WTC11 (cell line): ENCODE data around the gene PPP4R4. TPM values are rescaled to one million over a fixed set of nuclear protein-coding genes. Genes with fewer than 3 reads are reported as not detected.

Experiments used
- ATAC-seq: fragments of 200-7000 bp; cut with Tn5 transposase; 2 replicates; pipeline ENCODE4 v1.10.0; 2021; ENCODE audit warnings: mild to moderate bottlenecking, moderate library complexity
- CTCF ChIA-PET: fragments of 300-600 bp; sonication (Branson Sonifier 250); formaldehyde crosslinking; loops from one replicate; lab custom pipeline; 2021; ENCODE audit warnings: antibody characterized with exemption; lab: Charles Lee
- POLR2A ChIA-PET: fragments of 350-600 bp; sonication (Branson Sonifier 250); formaldehyde crosslinking; loops from one replicate; lab custom pipeline; 2021; ENCODE audit warnings: antibody characterized with exemption; lab: Charles Lee
- DNase-seq: peaks from one replicate; pipeline ENCODE4 v3.0.0; 2021; ENCODE audit warnings: low spot score
- H3K27ac Mint-ChIP-seq: 2 replicates; pipeline ENCODE4 v1.8.0; 2021; ENCODE audit warnings: mixed read lengths
- H3K27me3 Mint-ChIP-seq: 2 replicates; pipeline ENCODE4 v1.8.0; 2021; ENCODE audit warnings: low read depth, mild to moderate bottlenecking, moderate library complexity, mixed read lengths
- H3K36me3 Mint-ChIP-seq: 2 replicates; pipeline ENCODE4 v1.8.0; 2021; ENCODE audit warnings: mixed read lengths
- H3K4me1 Mint-ChIP-seq: 2 replicates; pipeline ENCODE4 v1.8.0; 2022; ENCODE audit warnings: mixed read lengths
- H3K4me3 Mint-ChIP-seq: 2 replicates; pipeline ENCODE4 v1.8.0; 2021; ENCODE audit warnings: mild to moderate bottlenecking, moderate library complexity, mixed read lengths
- H3K9me3 Mint-ChIP-seq: 2 replicates; pipeline ENCODE4 v1.8.0; 2021; ENCODE audit warnings: mixed read lengths
- ATF2 ChIP-seq: sonication (generic); formaldehyde crosslinking; IDR thresholded peaks from 2 replicates; pipeline ENCODE4 v1.8.1; 2022; ENCODE audit warnings: low read depth, missing genetic modification reagents, borderline replicate concordance
- ATF6 ChIP-seq: sonication (generic); formaldehyde crosslinking; IDR thresholded peaks from 2 replicates; pipeline ENCODE4 v1.8.1; 2023; ENCODE audit warnings: mild to moderate bottlenecking, missing genetic modification reagents
- CREM ChIP-seq: sonication (generic); formaldehyde crosslinking; IDR thresholded peaks from 2 replicates; pipeline ENCODE4 v1.8.1; 2022; ENCODE audit warnings: mild to moderate bottlenecking, missing genetic modification reagents, moderate library complexity
- CTCF ChIP-seq: fragments of 200-600 bp; IDR thresholded peaks from 2 replicates; pipeline ENCODE4 v1.8.0; 2022; ENCODE audit warnings: antibody characterized with exemption
- E2F1 ChIP-seq: sonication (generic); formaldehyde crosslinking; IDR thresholded peaks from 2 replicates; pipeline ENCODE4 v1.8.0; 2022; ENCODE audit warnings: mild to moderate bottlenecking, missing genetic modification reagents
- E2F5 ChIP-seq: sonication (generic); formaldehyde crosslinking; IDR thresholded peaks from 2 replicates; pipeline ENCODE4 v1.8.1; 2022; ENCODE audit warnings: mild to moderate bottlenecking, moderate library complexity, missing genetic modification reagents
- EMX1 ChIP-seq: fragments of 250-450 bp; sonication (Bioruptor Pico); IDR thresholded peaks from 2 replicates; pipeline ENCODE4 v1.8.0; 2021; ENCODE audit warnings: mild to moderate bottlenecking
- MYBL2 ChIP-seq: sonication (generic); formaldehyde crosslinking; IDR thresholded peaks from 2 replicates; pipeline ENCODE4 v1.8.1; 2023; ENCODE audit warnings: mild to moderate bottlenecking, moderate library complexity, missing genetic modification reagents
- SOX15 ChIP-seq: fragments of 250-450 bp; sonication (Bioruptor Pico); IDR thresholded peaks from 2 replicates; pipeline ENCODE4 v1.9.0; 2021; ENCODE audit warnings: mild to moderate bottlenecking
- ZNF138 ChIP-seq: sonication (generic); formaldehyde crosslinking; conservative IDR thresholded peaks from 2 replicates; pipeline ENCODE4 v1.8.1; 2022; ENCODE audit warnings: mild to moderate bottlenecking, moderate library complexity, missing genetic modification reagents
- ZNF232 ChIP-seq: sonication (generic); formaldehyde crosslinking; IDR thresholded peaks from 2 replicates; pipeline ENCODE4 v1.8.0; 2022; ENCODE audit warnings: mild to moderate bottlenecking, missing genetic modification reagents
- total RNA-seq: library from RNA; stranded (reverse); gene quantifications from 3 replicates; pipeline ENCODE4 v1.2.3, GENCODE V29; 2021
- TF ChIP-seq, protein P1 (sequence below): sonication (generic); formaldehyde crosslinking; IDR thresholded peaks from 2 replicates; pipeline ENCODE4 v1.8.1; 2023; ENCODE audit warnings: mild to moderate bottlenecking, missing genetic modification reagents
- TF ChIP-seq, protein P2 (sequence below): fragments of 250-450 bp; sonication (Bioruptor Pico); conservative IDR thresholded peaks from 2 replicates; pipeline ENCODE4 v1.9.0; 2021; ENCODE audit warnings: mild to moderate bottlenecking

Gene PPP4R4
- total RNA-seq, 1 experiment from 2014 or later = 9.6 TPM

GRCh38 chr14:94158239-94158883 is 15.8 kb upstream of the PPP4R4 start (continued):
- TF ChIP-seq ATF6 = no peak
- TF ChIP-seq ZNF138 (CRISPR knock-in tag) = no peak
- TF ChIP-seq CTCF = no peak

GRCh38 chr14:94161058-94161457 is 13.1 kb upstream of the PPP4R4 start:
- peaks cover 4% of the 10 kb centered on the region for H3K27me3 Mint-ChIP-seq
- ChIA-PET POLR2A (interaction anchor here (1.1 kb wide), 1 partner anchor 9 kb away, joined by 3 read pairs; no protein-coding TSS in a partner anchor), CTCF (interaction anchor here (1.0 kb wide), 1 partner anchor 19 kb away, joined by 3 read pairs; no protein-coding TSS in a partner anchor)
- DNase-seq (no peak), ATAC-seq (no peak)
- TF ChIP-seq ATF2 (no peak), ZNF232 (CRISPR knock-in tag) (no peak), EMX1 (CRISPR knock-in tag) (no peak)
- H3K4me1 Mint-ChIP-seq = peaks cover 20% of the 10 kb centered on the region
- H3K9me3 Mint-ChIP-seq = peaks cover 5% of the 10 kb centered on the region
- H3K36me3 Mint-ChIP-seq = peaks cover 2% of the 10 kb centered on the region; the same call in 1 of the 2 replicates
- no peak overlapping the region for H3K27ac Mint-ChIP-seq
- H3K4me3 Mint-ChIP-seq = no peak overlapping the region

DNA sequence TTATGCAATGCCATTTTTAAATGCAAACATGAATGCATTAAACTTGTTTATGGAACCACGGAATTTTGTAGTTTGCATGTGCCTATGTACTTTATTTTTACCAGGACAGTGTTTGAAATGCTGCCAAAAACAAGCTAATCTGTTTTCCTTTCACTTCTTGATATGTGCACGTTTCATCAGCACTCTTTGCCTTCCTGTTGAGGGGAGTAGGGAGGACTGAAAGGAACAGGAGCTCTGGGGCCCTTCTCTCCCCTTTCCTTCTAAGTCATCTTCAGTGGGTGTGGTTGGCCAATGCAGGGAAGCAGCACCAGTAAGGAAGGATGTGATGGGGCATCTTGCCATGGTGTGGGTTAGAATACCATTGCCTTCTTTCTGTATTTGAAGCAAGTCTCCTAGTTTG is 12.1 kb upstream of the PPP4R4 start:
- Mint-ChIP-seq H3K27me3 (peaks cover 4% of the 10 kb centered on the region), H3K4me3 (no peak overlapping the region), H3K4me1 (peaks cover 20% of the 10 kb centered on the region), H3K27ac (no peak overlapping the region), H3K9me3 (no peaks in the 10 kb centered on the region), H3K36me3 (no peaks in the 10 kb centered on the region)
- ChIA-PET POLR2A (interaction anchor here (1.1 kb wide), 1 partner anchor 8 kb away, joined by 3 read pairs; no protein-coding TSS in a partner anchor), CTCF (interaction anchor here (1.0 to 1.2 kb wide), 2 partner anchors 18 to 25 kb away, joined by 3 to 6 read pairs; no protein-coding TSS in a partner anchor)
- no peak for DNase-seq
- no peak for TF ChIP-seq E2F1
- TF ChIP-seq MYBL2 = no peak
- no peak for TF ChIP-seq E2F5
- no peak for TF ChIP-seq SOX15 (CRISPR knock-in tag)
- TF ChIP-seq, protein P1, sequence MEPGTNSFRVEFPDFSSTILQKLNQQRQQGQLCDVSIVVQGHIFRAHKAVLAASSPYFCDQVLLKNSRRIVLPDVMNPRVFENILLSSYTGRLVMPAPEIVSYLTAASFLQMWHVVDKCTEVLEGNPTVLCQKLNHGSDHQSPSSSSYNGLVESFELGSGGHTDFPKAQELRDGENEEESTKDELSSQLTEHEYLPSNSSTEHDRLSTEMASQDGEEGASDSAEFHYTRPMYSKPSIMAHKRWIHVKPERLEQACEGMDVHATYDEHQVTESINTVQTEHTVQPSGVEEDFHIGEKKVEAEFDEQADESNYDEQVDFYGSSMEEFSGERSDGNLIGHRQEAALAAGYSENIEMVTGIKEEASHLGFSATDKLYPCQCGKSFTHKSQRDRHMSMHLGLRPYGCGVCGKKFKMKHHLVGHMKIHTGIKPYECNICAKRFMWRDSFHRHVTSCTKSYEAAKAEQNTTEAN (CRISPR knock-in tag) = no peak
- no peak for TF ChIP-seq CREM (CRISPR knock-in tag)
- TF ChIP-seq, protein P2, sequence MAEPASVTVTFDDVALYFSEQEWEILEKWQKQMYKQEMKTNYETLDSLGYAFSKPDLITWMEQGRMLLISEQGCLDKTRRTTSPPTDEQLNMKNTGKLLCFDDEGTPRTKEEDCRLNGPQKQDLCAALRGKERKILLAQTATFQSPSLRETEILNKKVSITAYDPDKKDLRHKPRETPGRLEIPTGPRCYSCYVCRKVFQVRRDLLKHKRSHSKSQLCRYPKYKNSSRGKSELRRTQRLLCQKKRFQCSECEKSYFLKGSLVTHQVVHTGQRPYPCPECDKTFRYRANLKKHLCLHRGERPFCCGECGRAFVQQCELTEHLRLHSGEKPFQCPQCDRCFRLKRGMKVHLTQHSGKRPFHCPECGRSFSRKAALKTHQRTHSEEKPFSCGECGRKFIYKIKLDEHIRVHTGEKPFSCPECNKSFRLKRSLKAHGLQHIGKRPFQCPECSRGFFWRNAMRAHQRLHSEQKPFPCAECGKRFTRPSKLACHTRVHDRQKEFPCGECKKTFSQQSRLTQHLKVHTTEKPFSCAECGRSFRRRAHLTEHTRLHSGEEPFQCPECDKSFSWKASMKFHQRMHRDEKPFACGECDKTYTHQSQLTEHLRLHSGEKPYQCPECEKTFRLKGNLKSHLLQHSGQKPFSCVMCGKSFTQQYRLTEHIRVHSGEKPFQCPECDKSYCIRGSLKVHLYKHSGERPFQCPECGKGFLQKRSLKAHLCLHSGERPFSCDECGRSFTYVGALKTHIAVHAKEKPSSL (CRISPR knock-in tag) = no peak
- ATAC-seq = no peak
